GM13976 (cell line): ENCODE results near the gene SYNE3.

Experiments
- DNase-seq: peaks from one replicate; pipeline ENCODE4 v3.0.0; 2012; ENCODE audit warnings: low spot score
- CTCF ChIP-seq: IDR thresholded peaks from 2 replicates; pipeline ENCODE4 v1.5.1; 2012; ENCODE audit warnings: borderline replicate concordance, mild to moderate bottlenecking; ENCODE audit not compliant: insufficient read depth; ENCODE audit errors: extremely low read depth, missing control alignments, control extremely low read depth
- in situ Hi-C: fragments of 300-500 bp; cut with MboI; formaldehyde crosslinking; loops from one replicate; pipeline ENCODE4 v1.12.0; 2022; ENCODE audit warnings: low sequenced_read_pairs, mixed read lengths, inconsistent platforms; ENCODE audit not compliant: unreplicated experiment

The SYNE3 gene

GRCh38 chr14:95536036-95536593 lies 19.7 kb upstream of the SYNE3 start:
- DNase-seq, result no peak
- no peak for TF ChIP-seq CTCF
- in situ Hi-C loops, result no loop called here

- TF ChIP-seq CTCF, result no peak
- peak; percentile 44 for DNase-seq
- in situ Hi-C loops, result no loop called here
Measured at GRCh38 chr14:95535226-95536021, 19.0 kb upstream of the SYNE3 start.

- peak; percentile 99 for DNase-seq
- no peak for TF ChIP-seq CTCF
- in situ Hi-C loops, result no loop called here
Measured at GRCh38 chr14:95534299-95535225, 18.1 kb upstream of the SYNE3 start, which contains the start of gene GLRX5. TSS of gene GLRX5 (plus strand) at chr14:95535050. CDS start at chr14:95535090, 40 bp downstream.

- no peak for DNase-seq
- TF ChIP-seq CTCF, result no peak
- in situ Hi-C loops, result no loop called here
Measured at GRCh38 chr14:95533822-95534221, 17.4 kb upstream of the SYNE3 start.

- in situ Hi-C loops, result no loop called here
- no peak for TF ChIP-seq CTCF
- no peak for DNase-seq
Measured at GRCh38 chr14:95533391-95533821, 17.0 kb upstream of the SYNE3 start.

- DNase-seq, result no peak
- in situ Hi-C loops, result no loop called here
- no peak for TF ChIP-seq CTCF
Measured at GRCh38 chr14:95531969-95532368, 15.5 kb upstream of the SYNE3 start.
